ENCODE data around the gene WIPF2. TPM values are rescaled to one million over a fixed set of nuclear protein-coding genes. Genes with fewer than 3 reads are reported as not detected.
"Not testable (repeated sequence)": the region's sequence is repeated elsewhere in the genome, so short reads cannot be mapped to it uniquely, and the experiment has no call there.

Gene WIPF2
- total and polyA plus RNA-seq, 5 experiments from 2014 or later = 6.4 to 32.7 (median 7.5) TPM

GRCh38 chr17:40230670-40231069 lies 11.6 kb downstream of the WIPF2 start:
- ATAC-seq (no peak), DNase-seq (no peak)
- H3K36me3 Mint-ChIP-seq = peaks cover 0 to 65% (median 10%) of the 10 kb centered on the region in 3 donors
- H3K27ac Mint-ChIP-seq = peak overlapping the region in 3 of 10 donors; percentile 11 to 53 (median 46)
- H3K27me3 Mint-ChIP-seq = no peaks in the 10 kb centered on the region
- POLR2A ChIA-PET = no interaction called here
- no peak overlapping the region for H3K4me3 Mint-ChIP-seq
- H3K9me3 Mint-ChIP-seq = no peaks in the 10 kb centered on the region
- peaks cover 12 to 33% (median 19%) of the 10 kb centered on the region in 4 donors for H3K4me1 Mint-ChIP-seq

- peaks cover 12 to 32% (median 20%) of the 10 kb centered on the region in 4 donors for H3K4me1 Mint-ChIP-seq
- ATAC-seq, H3K9me3 Mint-ChIP-seq, DNase-seq, H3K27ac Mint-ChIP-seq, H3K4me3 Mint-ChIP-seq, H3K27me3 Mint-ChIP-seq: not testable (repeated sequence)
- POLR2A ChIA-PET = interaction anchor here (0.6 to 1.6 kb wide), 7 partner anchors 13 to 831 kb away, joined by 3 to 6 read pairs (median 4); partner anchors contain the start of genes FBXL20 and WIPF2
- peaks cover 0 to 74% (median 10%) of the 10 kb centered on the region in 3 donors for H3K36me3 Mint-ChIP-seq
Measured at GRCh38 chr17:40231928-40232327, 12.8 kb downstream of the WIPF2 start.

- POLR2A ChIA-PET = no interaction called here
- no peak overlapping the region for H3K4me3 Mint-ChIP-seq
- no peaks in the 10 kb centered on the region for H3K9me3 Mint-ChIP-seq
- no peak for DNase-seq
- H3K4me1 Mint-ChIP-seq = peaks cover 15 to 50% (median 43%) of the 10 kb centered on the region in 4 donors
- ATAC-seq = no peak
- H3K36me3 Mint-ChIP-seq = peaks cover 0 to 55% (median 2%) of the 10 kb centered on the region in 3 donors
- H3K27me3 Mint-ChIP-seq = no peaks in the 10 kb centered on the region
- H3K27ac Mint-ChIP-seq = peak overlapping the region in 3 of 10 donors; percentile 3 to 64 (median 10)
Measured at GRCh38 chr17:40241252-40241834, 22.2 kb downstream of the WIPF2 start.

GRCh38 chr17:40242774-40243173 lies 23.7 kb downstream of the WIPF2 start:
- Mint-ChIP-seq H3K27ac (peak overlapping the region in 3 of 10 donors; percentile 32 to 71 (median 42)), H3K9me3 (no peaks in the 10 kb centered on the region), H3K27me3 (no peaks in the 10 kb centered on the region), H3K36me3 (peaks cover 0 to 44% (median 2%) of the 10 kb centered on the region in 3 donors), H3K4me1 (peaks cover 15 to 50% (median 42%) of the 10 kb centered on the region in 4 donors), H3K4me3 (no peak overlapping the region)
- no peak for DNase-seq
- POLR2A ChIA-PET = interaction anchor here (0.6 kb wide), 1 partner anchor 21 kb away, joined by 3 read pairs; no protein-coding TSS in a partner anchor
- ATAC-seq = no peak

GRCh38 chr17:40243761-40244160 lies 24.7 kb downstream of the WIPF2 start:
- H3K27me3 Mint-ChIP-seq = no peaks in the 10 kb centered on the region
- peak overlapping the region in 3 of 10 donors; percentile 5 to 58 (median 22) for H3K27ac Mint-ChIP-seq
- H3K4me1 Mint-ChIP-seq = peaks cover 16 to 54% (median 44%) of the 10 kb centered on the region in 4 donors
- peaks cover 0 to 41% (median 2%) of the 10 kb centered on the region in 3 donors for H3K36me3 Mint-ChIP-seq
- DNase-seq (no peak), ATAC-seq (no peak)
- H3K9me3 Mint-ChIP-seq = no peaks in the 10 kb centered on the region
- no peak overlapping the region for H3K4me3 Mint-ChIP-seq
- POLR2A ChIA-PET = no interaction called here

GRCh38 chr17:40244255-40244654 lies 25.2 kb downstream of the WIPF2 start:
- DNase-seq = no peak
- peak overlapping the region in 2 of 10 donors; percentile 23 to 41 for H3K4me3 Mint-ChIP-seq
- H3K27me3 Mint-ChIP-seq = no peaks in the 10 kb centered on the region
- H3K9me3 Mint-ChIP-seq = no peaks in the 10 kb centered on the region
- H3K27ac Mint-ChIP-seq = peak overlapping the region in 6 of 10 donors; percentile 5 to 75 (median 37)
- no peak for ATAC-seq
- H3K4me1 Mint-ChIP-seq = peaks cover 16 to 59% (median 44%) of the 10 kb centered on the region in 4 donors
- H3K36me3 Mint-ChIP-seq = peaks cover 0 to 39% (median 2%) of the 10 kb centered on the region in 3 donors
- POLR2A ChIA-PET = no interaction called here

- H3K4me3 Mint-ChIP-seq = no peak overlapping the region
- peaks cover 0 to 30% (median 2%) of the 10 kb centered on the region in 3 donors for H3K36me3 Mint-ChIP-seq
- ATAC-seq = no peak
- no peak for DNase-seq
- H3K9me3 Mint-ChIP-seq = no peaks in the 10 kb centered on the region
- H3K27ac Mint-ChIP-seq = peak overlapping the region in 2 of 10 donors; percentile 10 to 33
- POLR2A ChIA-PET = no interaction called here
- H3K27me3 Mint-ChIP-seq = no peaks in the 10 kb centered on the region
- peaks cover 10 to 54% (median 29%) of the 10 kb centered on the region in 4 donors for H3K4me1 Mint-ChIP-seq
Measured at GRCh38 chr17:40247926-40248495, 28.9 kb downstream of the WIPF2 start.

- no peaks in the 10 kb centered on the region for H3K9me3 Mint-ChIP-seq
- H3K27ac Mint-ChIP-seq = no peak overlapping the region
- peaks cover 10 to 53% (median 28%) of the 10 kb centered on the region in 4 donors for H3K4me1 Mint-ChIP-seq
- H3K27me3 Mint-ChIP-seq = no peaks in the 10 kb centered on the region
- peaks cover 0 to 32% (median 2%) of the 10 kb centered on the region in 3 donors for H3K36me3 Mint-ChIP-seq
- POLR2A ChIA-PET = no interaction called here
- H3K4me3 Mint-ChIP-seq = no peak overlapping the region
- no peak for ATAC-seq
- DNase-seq = no peak
Measured at GRCh38 chr17:40248507-40248906, 29.4 kb downstream of the WIPF2 start.

GRCh38 chr17:40251576-40251975 lies 32.5 kb downstream of the WIPF2 start:
- Mint-ChIP-seq H3K27me3 (no peaks in the 10 kb centered on the region), H3K4me3 (no peak overlapping the region), H3K36me3 (peaks cover 0 to 19% (median 1%) of the 10 kb centered on the region in 3 donors), H3K9me3 (no peaks in the 10 kb centered on the region), H3K27ac (no peak overlapping the region), H3K4me1 (peaks cover 7 to 37% (median 19%) of the 10 kb centered on the region in 4 donors)
- POLR2A ChIA-PET = no interaction called here
- ATAC-seq = no peak
- no peak for DNase-seq

GRCh38 chr17:40253565-40253964 lies 34.5 kb downstream of the WIPF2 start:
- Mint-ChIP-seq H3K27me3 (no peaks in the 10 kb centered on the region), H3K27ac (no peak overlapping the region), H3K4me1 (peaks cover 7 to 35% (median 17%) of the 10 kb centered on the region in 4 donors), H3K4me3 (no peak overlapping the region), H3K9me3 (no peaks in the 10 kb centered on the region), H3K36me3 (peaks cover 0 to 38% (median 12%) of the 10 kb centered on the region in 3 donors)
- ATAC-seq (no peak), DNase-seq (no peak)
- POLR2A ChIA-PET = interaction anchor here (0.7 kb wide), 1 partner anchor 47 kb away, joined by 3 read pairs; no protein-coding TSS in a partner anchor

GRCh38 chr17:40259505-40259904 lies 40.4 kb downstream of the WIPF2 start:
- H3K4me1 Mint-ChIP-seq = peaks cover 0 to 7% (median 1%) of the 10 kb centered on the region in 4 donors
- peaks cover 0 to 76% (median 21%) of the 10 kb centered on the region in 3 donors for H3K36me3 Mint-ChIP-seq
- no peak overlapping the region for H3K4me3 Mint-ChIP-seq
- H3K27ac Mint-ChIP-seq = peak overlapping the region in 1 of 10 donors; percentile 37
- DNase-seq (no peak), ATAC-seq (no peak)
- H3K9me3 Mint-ChIP-seq = no peaks in the 10 kb centered on the region
- POLR2A ChIA-PET = interaction anchor here (1.2 to 1.4 kb wide), 2 partner anchors 11 to 68 kb away, joined by 3 read pairs; no protein-coding TSS in a partner anchor
- H3K27me3 Mint-ChIP-seq = no peaks in the 10 kb centered on the region

- Mint-ChIP-seq H3K4me3 (no peak overlapping the region), H3K9me3 (no peaks in the 10 kb centered on the region), H3K27ac (peak overlapping the region in 1 of 10 donors; percentile 20), H3K36me3 (peaks cover 0 to 76% (median 21%) of the 10 kb centered on the region in 3 donors), H3K27me3 (no peaks in the 10 kb centered on the region), H3K4me1 (peaks cover 0 to 6% (median 1%) of the 10 kb centered on the region in 4 donors)
- ATAC-seq (no peak), DNase-seq (no peak)
- POLR2A ChIA-PET = no interaction called here
Measured at GRCh38 chr17:40260528-40260927, 41.4 kb downstream of the WIPF2 start.

All from naive thymus-derived CD8-positive, alpha-beta T cell (primary cell).